Activated CD8-positive, alpha-beta T cell treated with anti-CD3 and anti-CD28 coated beads for 36 hours (primary cell): ENCODE results near the gene BUB3. TPM values are rescaled to one million over a fixed set of nuclear protein-coding genes. Genes with fewer than 3 reads are reported as not detected.

ENCODE experiments used
- ATAC-seq: fragments of 200-7000 bp; cut with Tn5 transposase; one replicate; pipeline ENCODE4 v1.10.0; 2021; ENCODE audit warnings: mild to moderate bottlenecking, moderate library complexity
- CTCF ChIA-PET: fragments of 350-600 bp; sonication (Branson Sonifier 250); formaldehyde crosslinking; loops from one replicate; lab custom pipeline; 2021; ENCODE audit warnings: antibody characterized with exemption; lab: Charles Lee
- POLR2A ChIA-PET: fragments of 350-600 bp; sonication (Branson Sonifier 250); formaldehyde crosslinking; loops from one replicate; lab custom pipeline; 2021; ENCODE audit warnings: antibody characterized with exemption; lab: Charles Lee
- DNase-seq: peaks from one replicate; pipeline ENCODE4 v3.0.0-alpha.2; 2020
- H3K27ac Mint-ChIP-seq: one replicate; pipeline ENCODE4 v1.8.0; 2021; ENCODE audit warnings: mild to moderate bottlenecking, mixed read lengths
- H3K27me3 Mint-ChIP-seq: one replicate; pipeline ENCODE4 v1.8.0; 2021; ENCODE audit warnings: mixed read lengths
- H3K36me3 Mint-ChIP-seq: one replicate; pipeline ENCODE4 v1.8.0; 2021; ENCODE audit warnings: low read depth, mixed read lengths
- H3K4me1 Mint-ChIP-seq: one replicate; pipeline ENCODE4 v1.8.0; 2021; ENCODE audit warnings: low read depth, mixed read lengths
- H3K4me3 Mint-ChIP-seq: one replicate; pipeline ENCODE4 v1.8.0; 2021; ENCODE audit warnings: mild to moderate bottlenecking, moderate library complexity, mixed read lengths
- H3K9me3 Mint-ChIP-seq: one replicate; pipeline ENCODE4 v1.8.0; 2021; ENCODE audit warnings: mixed read lengths
- CTCF ChIP-seq: fragments of 200-600 bp; IDR thresholded peaks from one replicate; pipeline ENCODE4 v1.8.0; 2022; ENCODE audit warnings: antibody characterized with exemption, mild to moderate bottlenecking
- intact Hi-C: fragments of 100-400 bp; cut with micrococcal nuclease; formaldehyde crosslinking; loops from one replicate; pipeline ENCODE4 v1.10.0; 2022
- total RNA-seq, 2 experiments: library from RNA; stranded (reverse); gene quantifications; one replicate each; pipeline ENCODE4 v1.2.3, GENCODE V29; 2021

Gene BUB3, protein sequence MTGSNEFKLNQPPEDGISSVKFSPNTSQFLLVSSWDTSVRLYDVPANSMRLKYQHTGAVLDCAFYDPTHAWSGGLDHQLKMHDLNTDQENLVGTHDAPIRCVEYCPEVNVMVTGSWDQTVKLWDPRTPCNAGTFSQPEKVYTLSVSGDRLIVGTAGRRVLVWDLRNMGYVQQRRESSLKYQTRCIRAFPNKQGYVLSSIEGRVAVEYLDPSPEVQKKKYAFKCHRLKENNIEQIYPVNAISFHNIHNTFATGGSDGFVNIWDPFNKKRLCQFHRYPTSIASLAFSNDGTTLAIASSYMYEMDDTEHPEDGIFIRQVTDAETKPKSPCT
- 100 to 1,000 TPM; 256 to 273 TPM for total RNA-seq

DNA sequence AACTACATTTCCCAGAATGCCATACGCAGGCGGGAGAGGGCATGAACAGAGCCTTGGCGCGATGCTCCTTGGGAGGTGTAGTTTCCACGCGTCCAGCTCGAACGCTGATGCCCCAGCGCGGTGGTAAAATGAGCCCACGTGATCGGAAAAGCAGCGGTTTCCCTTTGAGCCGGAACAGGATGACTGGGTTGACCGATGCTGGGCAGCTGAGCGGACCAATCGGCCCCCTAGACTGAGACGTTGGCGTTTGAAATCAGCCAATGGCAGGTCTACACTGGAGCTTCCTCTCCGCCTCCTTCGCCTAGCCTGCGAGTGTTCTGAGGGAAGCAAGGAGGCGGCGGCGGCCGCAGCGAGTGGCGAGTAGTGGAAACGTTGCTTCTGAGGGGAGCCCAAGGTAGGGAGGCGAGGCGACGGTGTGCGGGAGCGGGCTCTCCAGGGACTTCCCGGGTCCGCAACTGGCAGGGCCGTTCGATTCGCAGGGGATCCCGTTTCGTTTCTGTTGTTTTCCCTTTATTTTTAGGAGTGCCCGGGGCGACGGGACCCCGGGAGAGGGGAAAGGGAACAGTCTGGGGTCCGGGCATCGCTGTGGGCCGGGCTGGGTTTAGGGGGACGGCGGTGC, at the start of gene BUB3:
Gene BUB3 (plus strand): TSS at position 311 of the 619 bp plus-strand sequence. CDS start 516 bp downstream, outside the sequence.
- POLR2A ChIA-PET = interaction anchor here (0.6 to 1.7 kb wide), 4 partner anchors 13 to 21 kb away, joined by 3 to 8 read pairs (median 4); no protein-coding TSS in a partner anchor
- peaks cover 60% of the 10 kb centered on the region for H3K4me1 Mint-ChIP-seq
- peak within 1 kb of the TSS; percentile 100 for H3K27ac Mint-ChIP-seq
- peaks cover 14% of the 10 kb centered on the region for H3K27me3 Mint-ChIP-seq
- H3K36me3 Mint-ChIP-seq = peaks cover 46% of the 10 kb centered on the region
- peak within 1 kb of the TSS; percentile 93 for H3K4me3 Mint-ChIP-seq
- intact Hi-C loops = loop anchor here (10.0 kb wide), 1 partner anchor 779 kb away; the partner anchor contains the start of gene PLEKHA1
- CTCF ChIA-PET = interaction anchor here (1.2 to 1.6 kb wide), 3 partner anchors 9 to 31 kb away, joined by 3 to 8 read pairs (median 6); no protein-coding TSS in a partner anchor
- peaks cover 1% of the 10 kb centered on the region for H3K9me3 Mint-ChIP-seq
- ATAC-seq (peak; percentile 89), DNase-seq (peak; percentile 98)
- TF ChIP-seq CTCF = no peak

GRCh38 chr10:123109466-123109865, 44.7 kb upstream of the BUB3 start:
- no peaks in the 10 kb centered on the region for H3K9me3 Mint-ChIP-seq
- no peaks in the 10 kb centered on the region for H3K4me1 Mint-ChIP-seq
- H3K27ac Mint-ChIP-seq = no peak overlapping the region
- POLR2A ChIA-PET = no interaction called here
- no peak overlapping the region for H3K4me3 Mint-ChIP-seq
- peaks cover 4% of the 10 kb centered on the region for H3K27me3 Mint-ChIP-seq
- no peak for ATAC-seq
- CTCF ChIA-PET = no interaction called here
- TF ChIP-seq CTCF = no peak
- no peaks in the 10 kb centered on the region for H3K36me3 Mint-ChIP-seq
- no peak for DNase-seq
- intact Hi-C loops = no loop called here

DNA sequence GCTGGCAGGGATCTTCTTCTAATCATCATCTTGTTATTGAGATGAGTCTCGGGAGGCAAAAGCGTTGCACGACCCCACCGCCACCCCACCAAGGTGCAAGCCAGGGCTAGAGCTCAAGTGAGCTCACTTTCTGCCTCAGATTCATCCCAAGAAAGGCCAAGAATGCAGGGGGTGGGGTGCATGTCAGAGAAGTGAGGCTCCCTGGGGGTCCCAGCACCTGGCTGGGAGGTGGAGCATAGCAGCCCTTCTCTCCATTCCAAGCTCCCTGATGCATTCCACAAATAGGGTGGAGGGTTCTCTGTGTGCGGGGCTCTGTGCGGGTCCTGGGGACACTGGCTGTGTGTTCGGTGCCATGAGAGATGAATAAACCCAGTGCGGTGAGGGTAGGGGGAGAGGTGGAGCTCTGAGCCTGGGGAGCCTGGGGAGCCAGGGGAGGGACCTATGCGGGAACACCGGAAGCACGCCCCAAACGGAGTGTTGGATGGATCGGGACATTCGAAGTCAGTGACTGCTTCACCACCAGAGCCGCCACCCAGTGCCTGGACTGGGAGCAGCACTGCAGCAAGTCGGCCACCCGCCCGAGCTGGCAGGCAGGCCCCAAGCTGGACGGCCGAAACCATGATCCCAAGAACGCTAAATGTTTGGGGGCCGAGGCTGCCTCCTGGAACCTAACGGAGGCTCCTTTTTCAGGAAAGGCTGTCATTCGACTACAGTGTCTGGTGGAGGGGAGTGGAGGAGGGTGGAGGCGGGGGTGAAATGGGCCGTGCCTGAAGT, 36.4 kb upstream of the BUB3 start:
- DNase-seq = no peak
- Mint-ChIP-seq H3K27ac (no peak overlapping the region), H3K4me1 (no peaks in the 10 kb centered on the region), H3K4me3 (no peak overlapping the region), H3K27me3 (peaks cover 36% of the 10 kb centered on the region), H3K36me3 (no peaks in the 10 kb centered on the region), H3K9me3 (no peaks in the 10 kb centered on the region)
- intact Hi-C loops = no loop called here
- ChIA-PET POLR2A (no interaction called here), CTCF (interaction anchor here (1.1 to 1.2 kb wide), 2 partner anchors 72 to 84 kb away, joined by 3 read pairs; no protein-coding TSS in a partner anchor)
- no peak for ATAC-seq
- no peak for TF ChIP-seq CTCF

GRCh38 chr10:123119081-123119480, 35.1 kb upstream of the BUB3 start:
- POLR2A ChIA-PET = no interaction called here

More at GRCh38 chr10:123119081-123119480, 35.1 kb upstream of the BUB3 start:
- DNase-seq (no peak), ATAC-seq (no peak)
- Mint-ChIP-seq H3K9me3 (no peaks in the 10 kb centered on the region), H3K36me3 (no peaks in the 10 kb centered on the region), H3K27ac (no peak overlapping the region), H3K4me3 (no peak overlapping the region), H3K27me3 (peaks cover 35% of the 10 kb centered on the region), H3K4me1 (no peaks in the 10 kb centered on the region)
- CTCF ChIA-PET = interaction anchor here (1.2 kb wide), 1 partner anchor 85 kb away, joined by 3 read pairs; no protein-coding TSS in a partner anchor
- TF ChIP-seq CTCF = no peak
- intact Hi-C loops = no loop called here
